PC-9 (cell line): ENCODE measurements around the gene FAM20B. TPM values are rescaled to one million over a fixed set of nuclear protein-coding genes. Genes with fewer than 3 reads are reported as not detected.
A peak's percentile ranks its signal among the peaks of the same experiment; 100 is the strongest.
"Not testable (repeated sequence)": the region's sequence is repeated elsewhere in the genome, so short reads cannot be mapped to it uniquely, and the experiment has no call there.

Experiments used
- Bru-seq: library from RNA; stranded (reverse); fragments of 400-500 nt; gene quantifications from one replicate; lab custom pipeline; 2021; lab: Mats Ljungman, UMichigan
- BruChase-seq, 2 experiments: library from RNA; stranded (reverse); fragments of 400-500 nt; gene quantifications; one replicate each; lab custom pipeline; 2021; lab: Mats Ljungman, UMichigan
- BruUV-seq: library from RNA; stranded (reverse); fragments of 400-500 nt; replicated peaks from 2 replicates; lab custom pipeline; 2021; lab: Mats Ljungman, UMichigan
- CTCF ChIA-PET: fragments of 300-600 bp; sonication (Branson Sonifier 250); formaldehyde crosslinking; loops from one replicate; lab custom pipeline; 2022; ENCODE audit warnings: antibody characterized with exemption; lab: Charles Lee
- POLR2A ChIA-PET: fragments of 300-600 bp; sonication (Branson Sonifier 250); formaldehyde crosslinking; loops from one replicate; lab custom pipeline; 2022; ENCODE audit warnings: antibody characterized with exemption; ENCODE audit not compliant: unreplicated experiment; lab: Charles Lee
- DNase-seq, 2 experiments: peaks; one replicate each; pipeline versions ENCODE4 v3.0.0 to v3.0.0-alpha.2; 2015 to 2022; ENCODE audit warnings: mixed read lengths in 1 of 2
- H2AFZ ChIP-seq: fragments of 200-600 bp; sonication (generic); 2 replicates; pipeline ENCODE4 v1.8.1; 2017; ENCODE audit warnings: antibody characterized with exemption
- H3F3A ChIP-seq: fragments of 200-600 bp; sonication (generic); 2 replicates; pipeline ENCODE4 v1.8.1; 2017; ENCODE audit warnings: antibody characterized with exemption, mild to moderate bottlenecking, low read depth; ENCODE audit not compliant: insufficient read depth
- H3K27ac ChIP-seq: fragments of 200-600 bp; sonication (generic); 2 replicates; pipeline ENCODE4 v1.6.1; 2016; ENCODE audit warnings: mixed run types
- H3K27me3 ChIP-seq: fragments of 200-600 bp; sonication (generic); 2 replicates; pipeline ENCODE4 v1.6.1; 2016; ENCODE audit warnings: low read depth, mixed run types; ENCODE audit not compliant: insufficient read depth
- H3K36me3 ChIP-seq: fragments of 200-600 bp; sonication (generic); 2 replicates; pipeline ENCODE4 v1.6.1; 2016; ENCODE audit warnings: low read depth, mixed run types
- H3K4me1 ChIP-seq: fragments of 200-600 bp; sonication (generic); replicated peaks from 2 replicates; pipeline ENCODE4 v1.6.1; 2016; ENCODE audit warnings: mixed run types; ENCODE audit not compliant: insufficient read depth
- H3K4me2 ChIP-seq: fragments of 200-600 bp; sonication (generic); 2 replicates; pipeline ENCODE4 v1.6.1; 2017; ENCODE audit warnings: mixed run types
- H3K4me3 ChIP-seq: fragments of 200-600 bp; sonication (generic); 2 replicates; pipeline ENCODE4 v1.6.1; 2016; ENCODE audit warnings: mixed run types
- H3K79me2 ChIP-seq: fragments of 200-600 bp; sonication (generic); 2 replicates; pipeline ENCODE4 v1.6.1; 2017; ENCODE audit warnings: low read depth, mixed run types
- H3K9me2 ChIP-seq: fragments of 200-600 bp; sonication (generic); 2 replicates; pipeline ENCODE4 v1.8.1; 2017; ENCODE audit warnings: mild to moderate bottlenecking; ENCODE audit not compliant: insufficient read depth
- H3K9me3 ChIP-seq: fragments of 200-600 bp; sonication (generic); 2 replicates; pipeline ENCODE4 v1.8.1; 2016; ENCODE audit warnings: low read depth; ENCODE audit not compliant: insufficient read depth
- H4K20me1 ChIP-seq: fragments of 200-600 bp; sonication (generic); 2 replicates; pipeline ENCODE4 v1.8.1; 2017; ENCODE audit not compliant: insufficient read depth
- EZH2 ChIP-seq: fragments of 200-600 bp; sonication (generic); IDR thresholded peaks from 2 replicates; pipeline ENCODE4 v1.8.0; 2017; ENCODE audit warnings: antibody characterized with exemption, low read depth
- intact Hi-C: fragments of 100-400 bp; cut with micrococcal nuclease; formaldehyde crosslinking; loops from one replicate; pipeline ENCODE4 v1.10.0; 2022; ENCODE audit not compliant: unreplicated experiment
- long read RNA-seq: library from polyadenylated mRNA; stranded (forward); transcript quantifications from one replicate; pipeline ENCODE4 v2.0.0, GENCODE V29; 2022
- total RNA-seq: library from RNA; stranded (reverse); gene quantifications from 2 replicates; pipeline ENCODE4 v1.2.3, GENCODE V29; 2021
- TF ChIP-seq, protein P1 (sequence below): fragments of 200-600 bp; sonication (generic); conservative IDR thresholded peaks from 2 replicates; pipeline ENCODE4 v1.6.1; 2017; ENCODE audit warnings: mixed run types, antibody characterized with exemption, mild to moderate bottlenecking, moderate library complexity

Gene FAM20B, protein sequence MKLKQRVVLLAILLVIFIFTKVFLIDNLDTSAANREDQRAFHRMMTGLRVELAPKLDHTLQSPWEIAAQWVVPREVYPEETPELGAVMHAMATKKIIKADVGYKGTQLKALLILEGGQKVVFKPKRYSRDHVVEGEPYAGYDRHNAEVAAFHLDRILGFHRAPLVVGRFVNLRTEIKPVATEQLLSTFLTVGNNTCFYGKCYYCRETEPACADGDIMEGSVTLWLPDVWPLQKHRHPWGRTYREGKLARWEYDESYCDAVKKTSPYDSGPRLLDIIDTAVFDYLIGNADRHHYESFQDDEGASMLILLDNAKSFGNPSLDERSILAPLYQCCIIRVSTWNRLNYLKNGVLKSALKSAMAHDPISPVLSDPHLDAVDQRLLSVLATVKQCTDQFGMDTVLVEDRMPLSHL
- total RNA-seq (68.1 and 80.5 TPM in 2 replicates), Bru-seq, nascent RNA (percentile 94 among the genes with signal in this experiment), BruChase-seq, experiment 1, labeled RNA remaining after a 2-hour chase (percentile 90 among the genes with signal in this experiment), BruChase-seq, experiment 2, labeled RNA remaining after a 6-hour chase (percentile 95 among the genes with signal in this experiment)
- long read RNA-seq, full-length matches to known transcripts = 10 of 23 reads
- long read RNA-seq, partial matches to known transcripts = 0 of 23 reads
- long read RNA-seq, other reads (novel, unspliced or antisense) = 13 of 23 reads

DNA sequence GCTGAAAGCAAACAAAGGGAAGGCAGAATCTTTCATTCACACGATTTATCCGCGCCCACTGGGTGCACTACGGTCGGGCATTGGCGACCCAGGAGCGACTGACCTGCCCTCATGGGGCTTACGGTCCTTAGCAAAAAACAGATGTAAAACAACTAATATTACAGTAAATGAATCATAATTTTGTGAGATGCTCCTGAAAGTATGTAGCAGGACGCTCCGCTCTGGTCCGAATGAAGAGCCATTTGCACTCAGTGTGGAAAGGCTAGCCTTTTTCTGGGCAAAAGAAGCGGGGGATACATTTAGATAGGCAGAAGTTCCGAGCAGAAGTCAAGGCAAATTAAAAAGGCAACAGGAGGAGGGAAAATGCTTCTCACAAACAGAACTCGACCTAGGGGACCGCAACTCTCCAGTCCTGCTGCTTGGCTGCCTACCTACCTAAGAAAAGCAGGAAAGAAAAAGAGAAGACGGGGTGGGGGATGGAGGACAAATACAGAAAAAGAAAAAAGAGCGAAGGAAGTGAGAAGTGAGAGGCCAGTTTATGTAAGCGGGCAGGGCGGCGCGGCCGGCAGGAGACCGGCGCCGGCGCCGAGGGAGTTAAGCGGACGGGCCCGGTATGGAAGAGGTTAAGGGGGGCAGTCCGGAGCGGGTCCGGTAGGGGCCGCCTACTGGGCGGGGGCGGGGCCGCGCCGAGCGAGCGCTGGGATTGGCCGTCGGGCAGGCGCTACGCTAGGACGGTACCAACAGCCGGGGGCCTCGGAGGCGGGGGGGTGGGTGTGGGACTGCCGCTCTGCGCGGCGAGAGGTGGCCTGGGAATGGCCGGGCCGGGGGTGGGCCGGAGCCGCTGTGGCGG lies at the start of gene FAM20B:
TSS of gene FAM20B (plus strand) at position 770 of the 850 bp plus-strand sequence. CDS start 17,954 bp downstream, outside the sequence.
- Histone ChIP-seq H3K4me2 (peak within 1 kb of the TSS; percentile 92), H3K27me3 (no peaks in the 10 kb centered on the region), H3K4me1 (peaks cover 37% of the 10 kb centered on the region), H3F3A (peaks cover 11% of the 10 kb centered on the region; the same call in 1 of the 2 replicates), H3K9me2 (no peaks in the 10 kb centered on the region), H3K9me3 (no peaks in the 10 kb centered on the region), H3K36me3 (no peaks in the 10 kb centered on the region), H2AFZ (peak within 1 kb of the TSS; percentile 76), H3K4me3 (peak within 1 kb of the TSS; percentile 93), H3K79me2 (peaks cover 41% of the 10 kb centered on the region), H3K27ac (peak within 1 kb of the TSS; percentile 98), H4K20me1 (no peaks in the 10 kb centered on the region)
- POLR2A ChIA-PET = no interaction called here
- TF ChIP-seq EZH2 = no peak
- TF ChIP-seq, protein P1, sequence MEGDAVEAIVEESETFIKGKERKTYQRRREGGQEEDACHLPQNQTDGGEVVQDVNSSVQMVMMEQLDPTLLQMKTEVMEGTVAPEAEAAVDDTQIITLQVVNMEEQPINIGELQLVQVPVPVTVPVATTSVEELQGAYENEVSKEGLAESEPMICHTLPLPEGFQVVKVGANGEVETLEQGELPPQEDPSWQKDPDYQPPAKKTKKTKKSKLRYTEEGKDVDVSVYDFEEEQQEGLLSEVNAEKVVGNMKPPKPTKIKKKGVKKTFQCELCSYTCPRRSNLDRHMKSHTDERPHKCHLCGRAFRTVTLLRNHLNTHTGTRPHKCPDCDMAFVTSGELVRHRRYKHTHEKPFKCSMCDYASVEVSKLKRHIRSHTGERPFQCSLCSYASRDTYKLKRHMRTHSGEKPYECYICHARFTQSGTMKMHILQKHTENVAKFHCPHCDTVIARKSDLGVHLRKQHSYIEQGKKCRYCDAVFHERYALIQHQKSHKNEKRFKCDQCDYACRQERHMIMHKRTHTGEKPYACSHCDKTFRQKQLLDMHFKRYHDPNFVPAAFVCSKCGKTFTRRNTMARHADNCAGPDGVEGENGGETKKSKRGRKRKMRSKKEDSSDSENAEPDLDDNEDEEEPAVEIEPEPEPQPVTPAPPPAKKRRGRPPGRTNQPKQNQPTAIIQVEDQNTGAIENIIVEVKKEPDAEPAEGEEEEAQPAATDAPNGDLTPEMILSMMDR = no peak
- BruUV-seq = TSS peak; percentile 57
- CTCF ChIA-PET = no interaction called here
- peak; percentile 81 to 94 for DNase-seq
- intact Hi-C loops = loop anchor here (5.0 kb wide), 3 partner anchors 37 to 267 kb away; partner anchors contain the start of genes SOAT1 and TOR3A

DNA sequence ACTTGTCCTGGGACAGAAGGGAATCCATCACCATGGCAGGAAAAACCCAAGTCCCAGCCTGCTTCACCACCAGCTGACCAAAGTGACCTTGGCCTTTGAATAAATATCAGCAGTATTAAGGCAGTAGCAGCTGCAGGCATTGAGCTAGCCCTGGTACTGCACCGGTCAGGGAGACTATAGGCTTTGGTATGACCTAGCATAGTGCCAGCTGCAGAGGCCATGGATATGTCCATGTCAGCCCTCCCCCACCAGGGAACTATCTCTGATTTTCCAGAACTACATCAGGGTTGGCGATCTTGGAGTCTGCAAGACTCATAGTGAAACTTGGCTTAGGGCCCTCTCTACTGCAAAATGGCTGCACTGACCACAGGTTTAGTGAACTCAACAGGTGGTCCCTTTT lies 49.2 kb upstream of the FAM20B start:
- TF ChIP-seq, protein P1 = no peak
- TF ChIP-seq EZH2 = no peak
- ChIA-PET CTCF (no interaction called here), POLR2A (no interaction called here)

DNA sequence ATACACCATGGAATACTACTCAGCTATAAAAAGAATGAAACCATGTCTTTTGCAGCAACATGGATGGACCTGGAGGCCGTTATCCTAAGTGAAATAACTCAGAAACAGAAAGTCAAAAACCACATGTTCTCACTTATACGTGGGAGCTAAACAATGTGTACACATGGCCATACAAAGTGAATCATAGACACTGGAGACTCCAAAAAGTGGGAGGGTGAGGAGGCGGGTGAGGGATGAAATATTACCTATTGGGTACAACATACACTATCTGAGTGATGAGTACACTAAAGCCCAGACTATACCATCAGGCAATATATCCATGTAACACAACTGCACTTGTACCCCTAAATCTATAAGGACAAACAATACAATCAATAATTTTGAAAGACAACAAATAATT lies 39.5 kb upstream of the FAM20B start:
- no peaks in the 10 kb centered on the region for H3K27me3 ChIP-seq
- no peaks in the 10 kb centered on the region for H3K4me1 ChIP-seq
- intact Hi-C loops = no loop called here
- no TSS peak for BruUV-seq
- H4K20me1 ChIP-seq = no peaks in the 10 kb centered on the region
- no peaks in the 10 kb centered on the region for H3F3A ChIP-seq
- no peak overlapping the region for H3K27ac ChIP-seq
- no peaks in the 10 kb centered on the region for H3K36me3 ChIP-seq
- no peaks in the 10 kb centered on the region for H3K9me3 ChIP-seq
- no peak for DNase-seq
- H3K4me2 ChIP-seq = no peak overlapping the region
- no peaks in the 10 kb centered on the region for H3K79me2 ChIP-seq
- no peak overlapping the region for H3K4me3 ChIP-seq
- TF ChIP-seq, protein P1 = no peak
- no peak for TF ChIP-seq EZH2
- no peak overlapping the region for H2AFZ ChIP-seq
- POLR2A ChIA-PET = no interaction called here
- CTCF ChIA-PET = no interaction called here
- H3K9me2 ChIP-seq = no peaks in the 10 kb centered on the region

More for the DNA sequence above, 49.2 kb upstream of the FAM20B start:
- no peak for DNase-seq
- Histone ChIP-seq H3K27ac (no peak overlapping the region), H2AFZ (no peak overlapping the region), H3K4me2 (no peak overlapping the region), H3K36me3 (no peaks in the 10 kb centered on the region), H3K79me2 (no peaks in the 10 kb centered on the region), H3K27me3 (no peaks in the 10 kb centered on the region), H3K4me1 (no peaks in the 10 kb centered on the region), H3K4me3 (no peak overlapping the region), H3K9me3 (peaks cover 13% of the 10 kb centered on the region), H3K9me2 (no peaks in the 10 kb centered on the region), H3F3A (no peaks in the 10 kb centered on the region), H4K20me1 (no peaks in the 10 kb centered on the region)
- BruUV-seq = no TSS peak
- intact Hi-C loops = no loop called here

DNA sequence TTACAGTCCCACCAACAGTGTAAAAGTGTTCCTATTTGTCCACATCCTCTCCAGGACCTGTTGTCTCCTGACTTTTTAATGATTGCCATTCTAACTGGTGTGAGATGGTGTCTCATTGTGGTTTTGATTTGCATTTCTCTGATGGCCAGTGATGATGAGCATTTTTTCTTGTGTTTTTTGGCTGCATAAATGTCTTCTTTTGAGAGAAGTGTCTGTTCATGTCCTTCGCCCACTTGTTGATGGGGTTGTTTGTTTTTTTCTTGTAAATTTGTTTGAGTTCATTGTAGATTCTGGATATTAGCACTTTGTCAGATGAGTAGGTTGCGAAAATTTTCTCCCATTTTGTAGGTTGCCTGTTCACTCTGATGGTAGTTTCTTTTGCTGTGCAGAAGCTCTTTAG lies 37.5 kb upstream of the FAM20B start:
- H3K9me2 ChIP-seq, H3K79me2 ChIP-seq, H3K4me3 ChIP-seq, H3K4me1 ChIP-seq, H4K20me1 ChIP-seq, H3K36me3 ChIP-seq, H3K4me2 ChIP-seq, BruUV-seq, H3K27me3 ChIP-seq, H3K27ac ChIP-seq, POLR2A ChIA-PET, H3K9me3 ChIP-seq, H3F3A ChIP-seq, DNase-seq, H2AFZ ChIP-seq, intact Hi-C loops, CTCF ChIA-PET: not testable (repeated sequence)
